ENCODE measurements around the gene BTLA. TPM values are rescaled to one million over a fixed set of nuclear protein-coding genes. Genes with fewer than 3 reads are reported as not detected.
A peak's percentile ranks its signal among the peaks of the same experiment; 100 is the strongest.

The BTLA gene
- total and polyA plus RNA-seq, 10 of the 15 experiments (the other 5 are each of a cell fraction or from before 2014, with no cell fraction given) = 55.4 to 134 (median 84.2) TPM

- H3K4me1 ChIP-seq (ENCODE audit: control insufficient read depth, insufficient read depth, low read length) = peaks cover 13% of the 10 kb centered on the region; the same call in 1 of the 2 replicates
- ChIA-PET CTCF (interaction anchor here (1.0 to 3.7 kb wide), 7 partner anchors 12 to 380 kb away, joined by 3 to 11 read pairs (median 4); no protein-coding TSS in a partner anchor), RAD21 (ENCODE audit: unreplicated experiment) (interaction anchor here (0.9 to 14.4 kb wide), 9 partner anchors 11 to 376 kb away, joined by 3 to 262 read pairs (median 18); partner anchors contain the start of genes CD200 and GCSAM), POLR2A (interaction anchor here (1.0 to 3.5 kb wide), 11 partner anchors 9 to 378 kb away, joined by 3 to 23 read pairs (median 4); partner anchors contain the start of gene CD200), SMC1A (ENCODE audit: uncharacterized antibody, unreplicated experiment) (interaction anchor here (0.9 to 9.7 kb wide), 18 partner anchors 9 to 381 kb away, joined by 3 to 93 read pairs (median 5); partner anchors contain the start of genes BTLA, CD200, GCSAM and SLC9C1)
- peaks cover 96% of the 10 kb centered on the region for H3K79me2 ChIP-seq (ENCODE audit: control insufficient read depth, insufficient read depth, low read length)
- intact Hi-C loops (cut with micrococcal nuclease; ENCODE audit: unreplicated experiment) = loop anchor here (10.0 kb wide), 1 partner anchor 357 kb away; the partner anchor contains the start of gene GCSAM
- H3K9me3 ChIP-seq (replicated peaks; ENCODE audit: control insufficient read depth, insufficient read depth, low read length) = peaks cover 5% of the 10 kb centered on the region; the same call in 2 of the 3 replicates
- peak overlapping the region; percentile 62 for H3K4me3 ChIP-seq
- ATAC-seq = peak; percentile 49
- WGBS (ENCODE audit: insufficient coverage, insufficient replicate concordance, low lambda C conversion rate, missing lambda C conversion rate) = 28% methylated on average over 1 of the region's 1 CpG
- no peak overlapping the region for H2AFZ ChIP-seq (ENCODE audit: control insufficient read depth, low read depth, low read length)
- H3K27ac ChIP-seq (ENCODE audit: control insufficient read depth, insufficient read depth) = peak overlapping the region; percentile 97
- in situ Hi-C loops (cut with MboI) = no loop called here
- H4K20me1 ChIP-seq (ENCODE audit: control insufficient read depth, insufficient read depth) = no peaks in the 10 kb centered on the region
- no peak for FAIRE-seq
- no peaks in the 10 kb centered on the region for H3K27me3 ChIP-seq (replicated peaks in 1 of 2; ENCODE audit: control insufficient read depth in 2 of 2, insufficient read depth in 2 of 2, low read length in 1 of 2)
- H3K36me3 ChIP-seq (ENCODE audit: control insufficient read depth in 2 of 2, insufficient read depth in 2 of 2, low read length in 1 of 2) = no peaks in the 10 kb centered on the region; a peak in 1 of 4 replicates
- no peak for DNase-seq (ENCODE audit: low read depth, low spot score)
- TF ChIP-seq ZNF24 (IDR thresholded peaks at IDR 0.05) (no peak), BMI1 (IDR thresholded peaks at IDR 0.05; ENCODE audit: borderline replicate concordance) (no peak), PAX5 (IDR thresholded peaks at IDR 0.05; ENCODE audit: borderline replicate concordance, low read depth, low read length) (no peak), ZNF207 (IDR thresholded peaks at IDR 0.05; ENCODE audit: borderline replicate concordance) (no peak), ASH2L (IDR thresholded peaks at IDR 0.05; ENCODE audit: borderline replicate concordance, low read depth) (no peak), POLR2A (IDR thresholded peaks at IDR 0.05; ENCODE audit: low read depth, low read length) (0 out of 2 replicates have a peak, but pooled peaks have one; percentile 20), ZBTB11 (CRISPR knock-in tag; IDR thresholded peaks at IDR 0.05) (no peak), RUNX3 (IDR thresholded peaks at IDR 0.05; ENCODE audit: low read length) (0 out of 2 replicates have a peak, but pooled peaks have one; percentile 0), MYC (IDR thresholded peaks at IDR 0.05; ENCODE audit: insufficient read depth, insufficient read length, insufficient replicate concordance, low read length, severe bottlenecking) (no peak), ZSCAN29 (IDR thresholded peaks at IDR 0.05) (no peak), BCLAF1 (IDR thresholded peaks at IDR 0.05) (no peak), RCOR1 (conservative IDR thresholded peaks at IDR 0.05; ENCODE audit: low read depth, low read length) (no peak), RAD51 (IDR thresholded peaks at IDR 0.05) (no peak), MLLT1 (IDR thresholded peaks at IDR 0.05) (peak; percentile 64), POLR2AphosphoS5 (IDR thresholded peaks at IDR 0.05; ENCODE audit: low read length) (0 out of 2 replicates have a peak, but pooled peaks have one; percentile 35), SMAD5 (IDR thresholded peaks at IDR 0.05; ENCODE audit: low read depth) (peak; percentile 23; the same call in 1 of the 2 replicates)
- H3K4me2 ChIP-seq (ENCODE audit: control insufficient read depth, insufficient read depth) = peak overlapping the region; percentile 98
- peak overlapping the region; percentile 59 for H3K9ac ChIP-seq (ENCODE audit: control insufficient read depth, insufficient read depth, low read length)
- no TSS peak for BruUV-seq (replicated peaks)
Observed at GRCh38 chr3:112492124-112492523, 7.1 kb downstream of the BTLA start.
